ENCODE results near the gene TOMM34.

TOMM34 gene, protein sequence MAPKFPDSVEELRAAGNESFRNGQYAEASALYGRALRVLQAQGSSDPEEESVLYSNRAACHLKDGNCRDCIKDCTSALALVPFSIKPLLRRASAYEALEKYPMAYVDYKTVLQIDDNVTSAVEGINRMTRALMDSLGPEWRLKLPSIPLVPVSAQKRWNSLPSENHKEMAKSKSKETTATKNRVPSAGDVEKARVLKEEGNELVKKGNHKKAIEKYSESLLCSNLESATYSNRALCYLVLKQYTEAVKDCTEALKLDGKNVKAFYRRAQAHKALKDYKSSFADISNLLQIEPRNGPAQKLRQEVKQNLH

DNA sequence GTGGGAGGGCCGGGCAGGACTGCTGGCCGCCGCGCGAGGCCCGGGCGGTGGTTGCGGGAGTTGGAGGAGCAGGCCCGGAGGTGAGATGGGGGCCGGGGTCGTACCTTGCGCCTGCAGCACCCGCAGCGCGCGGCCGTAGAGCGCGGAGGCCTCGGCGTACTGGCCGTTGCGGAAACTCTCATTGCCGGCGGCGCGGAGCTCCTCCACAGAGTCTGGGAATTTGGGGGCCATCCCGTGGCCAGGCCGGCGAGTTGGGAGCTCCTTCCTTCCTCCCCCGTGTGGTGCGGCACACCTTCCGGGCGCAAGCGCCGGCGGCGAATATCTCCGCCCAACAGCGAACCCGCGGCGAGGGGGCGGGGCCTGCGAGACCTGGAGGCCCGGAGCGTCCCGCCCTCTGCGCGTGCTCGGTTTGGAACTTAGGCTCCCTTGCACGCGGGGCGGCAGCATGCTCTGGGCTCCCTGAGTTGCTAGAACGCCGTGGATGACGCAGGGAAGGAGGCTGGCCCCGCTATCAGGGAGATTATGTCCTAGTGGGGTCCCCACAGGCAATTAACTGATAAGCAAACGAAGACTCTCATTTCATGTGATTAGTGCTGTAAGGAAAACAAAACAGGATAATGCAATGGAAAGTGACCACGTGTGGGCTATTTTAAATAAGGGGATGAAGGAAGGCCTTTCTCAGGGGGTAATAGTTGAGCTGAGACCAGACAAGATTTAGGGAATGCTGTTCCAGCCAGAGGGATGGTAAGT, at the start of gene TOMM34:
TOMM34 (minus strand) TSS at position 295 of the 750 bp plus-strand sequence; CDS start at position 231, 64 bp downstream.
- peak; percentile 97 for DNase-seq (ENCODE audit: low read depth)
- H3K4me3 ChIP-seq (ENCODE audit: low read depth, low read length) = peak within 1 kb of the TSS; percentile 80
- TF ChIP-seq POLR2A (IDR thresholded peaks at IDR 0.05; ENCODE audit: extremely low read depth, insufficient read length) (peak; percentile 88), MYC (IDR thresholded peaks at IDR 0.05; ENCODE audit: low read depth, low read length) (peak; percentile 98)
- TF ChIP-seq, protein P1, sequence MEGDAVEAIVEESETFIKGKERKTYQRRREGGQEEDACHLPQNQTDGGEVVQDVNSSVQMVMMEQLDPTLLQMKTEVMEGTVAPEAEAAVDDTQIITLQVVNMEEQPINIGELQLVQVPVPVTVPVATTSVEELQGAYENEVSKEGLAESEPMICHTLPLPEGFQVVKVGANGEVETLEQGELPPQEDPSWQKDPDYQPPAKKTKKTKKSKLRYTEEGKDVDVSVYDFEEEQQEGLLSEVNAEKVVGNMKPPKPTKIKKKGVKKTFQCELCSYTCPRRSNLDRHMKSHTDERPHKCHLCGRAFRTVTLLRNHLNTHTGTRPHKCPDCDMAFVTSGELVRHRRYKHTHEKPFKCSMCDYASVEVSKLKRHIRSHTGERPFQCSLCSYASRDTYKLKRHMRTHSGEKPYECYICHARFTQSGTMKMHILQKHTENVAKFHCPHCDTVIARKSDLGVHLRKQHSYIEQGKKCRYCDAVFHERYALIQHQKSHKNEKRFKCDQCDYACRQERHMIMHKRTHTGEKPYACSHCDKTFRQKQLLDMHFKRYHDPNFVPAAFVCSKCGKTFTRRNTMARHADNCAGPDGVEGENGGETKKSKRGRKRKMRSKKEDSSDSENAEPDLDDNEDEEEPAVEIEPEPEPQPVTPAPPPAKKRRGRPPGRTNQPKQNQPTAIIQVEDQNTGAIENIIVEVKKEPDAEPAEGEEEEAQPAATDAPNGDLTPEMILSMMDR (IDR thresholded peaks at IDR 0.05; ENCODE audit: low read depth, low read length) = no peak
- TF ChIP-seq, protein P2, sequence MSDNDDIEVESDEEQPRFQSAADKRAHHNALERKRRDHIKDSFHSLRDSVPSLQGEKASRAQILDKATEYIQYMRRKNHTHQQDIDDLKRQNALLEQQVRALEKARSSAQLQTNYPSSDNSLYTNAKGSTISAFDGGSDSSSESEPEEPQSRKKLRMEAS (IDR thresholded peaks at IDR 0.05; ENCODE audit: low read depth, low read length) = peak; percentile 95

DNA sequence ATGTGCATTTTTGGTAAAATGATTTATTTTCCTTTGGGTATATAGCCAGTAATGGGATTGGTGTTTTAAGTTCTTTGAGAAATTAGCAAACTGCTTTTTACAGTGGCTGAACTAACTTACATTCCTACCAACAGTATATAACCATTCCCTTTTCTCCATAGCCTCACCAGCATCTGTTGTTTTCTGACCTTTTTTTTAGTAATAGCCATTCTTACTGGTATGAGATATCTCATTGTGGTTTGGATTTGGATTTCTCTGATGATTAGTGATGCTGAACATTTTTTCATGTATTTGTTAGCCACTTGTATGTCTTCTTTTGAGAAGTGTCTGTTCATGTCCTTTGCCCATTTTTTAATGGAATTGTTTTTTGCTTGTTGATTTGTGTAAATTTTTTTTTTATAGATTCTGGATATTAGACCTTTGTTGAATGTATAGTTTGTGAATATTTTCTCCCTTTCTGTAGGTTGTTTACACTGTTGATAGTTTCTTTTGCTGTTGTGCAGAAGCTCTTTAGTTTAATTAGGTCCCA, 48.4 kb upstream of the TOMM34 start:
- TF ChIP-seq POLR2A (IDR thresholded peaks at IDR 0.05; ENCODE audit: extremely low read depth, insufficient read length) (no peak), MYC (IDR thresholded peaks at IDR 0.05; ENCODE audit: low read depth, low read length) (no peak)
- TF ChIP-seq, protein P2 (IDR thresholded peaks at IDR 0.05; ENCODE audit: low read depth, low read length) = no peak
- TF ChIP-seq, protein P1 (IDR thresholded peaks at IDR 0.05; ENCODE audit: low read depth, low read length) = no peak
- no peak for DNase-seq (ENCODE audit: low read depth)
- H3K4me3 ChIP-seq (ENCODE audit: low read depth, low read length) = no peak overlapping the region

DNA sequence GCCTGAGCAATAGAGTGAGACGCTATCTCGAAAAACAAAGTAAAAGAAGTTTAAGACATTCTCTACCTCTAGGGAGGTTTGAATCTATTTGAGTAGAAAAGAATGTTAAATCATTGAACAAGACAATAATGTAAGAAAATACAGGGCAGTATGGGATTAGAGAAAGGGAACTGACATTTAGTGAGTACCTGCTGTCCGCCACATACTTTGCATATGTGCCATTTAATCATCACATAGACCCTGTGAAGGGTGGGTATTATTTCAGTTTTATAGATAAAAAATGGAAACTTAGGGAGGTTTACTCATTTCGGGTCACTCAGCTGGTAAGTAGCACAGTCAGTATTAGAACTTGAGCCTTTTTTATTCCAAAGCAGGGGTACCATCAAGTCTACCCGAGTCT, 37.5 kb upstream of the TOMM34 start:
- no peak for DNase-seq (ENCODE audit: low read depth)
- TF ChIP-seq, protein P1 (IDR thresholded peaks at IDR 0.05; ENCODE audit: low read depth, low read length) = no peak
- TF ChIP-seq POLR2A (IDR thresholded peaks at IDR 0.05; ENCODE audit: extremely low read depth, insufficient read length) (no peak), MYC (IDR thresholded peaks at IDR 0.05; ENCODE audit: low read depth, low read length) (no peak)
- TF ChIP-seq, protein P2 (IDR thresholded peaks at IDR 0.05; ENCODE audit: low read depth, low read length) = no peak
- H3K4me3 ChIP-seq (ENCODE audit: low read depth, low read length) = no peak overlapping the region

DNA sequence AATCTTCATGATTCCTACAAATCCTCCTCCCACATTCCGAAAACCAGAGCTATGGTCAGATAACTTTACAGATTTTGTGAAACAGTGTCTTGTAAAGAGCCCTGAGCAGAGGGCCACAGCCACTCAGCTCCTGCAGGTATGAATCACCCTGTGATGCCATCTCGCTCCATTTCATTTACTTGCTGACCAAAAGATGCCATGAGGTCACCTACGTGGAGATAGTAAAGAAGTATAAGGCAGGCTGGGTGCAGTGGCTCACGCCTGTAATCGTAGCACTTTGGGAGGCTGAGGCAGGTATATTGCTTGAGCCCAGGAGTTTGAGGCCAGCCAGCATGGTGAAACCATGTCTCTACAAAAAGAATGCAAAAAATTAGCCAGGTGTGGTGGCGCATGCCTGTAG, 37.0 kb upstream of the TOMM34 start:
- TF ChIP-seq MYC (IDR thresholded peaks at IDR 0.05; ENCODE audit: low read depth, low read length) = no peak
- TF ChIP-seq, protein P1 (IDR thresholded peaks at IDR 0.05; ENCODE audit: low read depth, low read length) = no peak
- TF ChIP-seq, protein P2 (IDR thresholded peaks at IDR 0.05; ENCODE audit: low read depth, low read length) = no peak
- no peak for TF ChIP-seq POLR2A (IDR thresholded peaks at IDR 0.05; ENCODE audit: extremely low read depth, insufficient read length)
- no peak overlapping the region for H3K4me3 ChIP-seq (ENCODE audit: low read depth, low read length)
- DNase-seq (ENCODE audit: low read depth) = no peak

DNA sequence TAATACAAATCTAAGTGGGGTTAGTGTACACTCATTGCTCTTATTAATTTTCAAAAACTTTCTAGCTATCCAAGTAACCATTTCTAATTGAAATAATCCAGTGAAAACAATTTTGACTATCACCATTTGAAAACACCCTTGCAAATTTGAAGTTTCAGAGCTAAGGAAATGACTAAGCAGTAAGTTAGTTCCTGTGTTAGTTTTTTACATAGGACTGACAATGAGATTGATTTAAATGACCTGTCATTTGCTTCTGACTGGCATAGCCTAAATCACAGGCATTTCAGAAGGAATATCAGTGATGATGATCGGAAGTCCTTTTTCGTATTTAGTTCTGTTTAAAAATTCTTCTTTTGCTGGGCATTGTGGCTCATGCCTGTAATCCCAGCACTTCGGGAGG, 33.1 kb upstream of the TOMM34 start:
- no peak overlapping the region for H3K4me3 ChIP-seq (ENCODE audit: low read depth, low read length)
- peak; percentile 48 for DNase-seq (ENCODE audit: low read depth)
- no peak for TF ChIP-seq POLR2A (IDR thresholded peaks at IDR 0.05; ENCODE audit: extremely low read depth, insufficient read length)

DNA sequence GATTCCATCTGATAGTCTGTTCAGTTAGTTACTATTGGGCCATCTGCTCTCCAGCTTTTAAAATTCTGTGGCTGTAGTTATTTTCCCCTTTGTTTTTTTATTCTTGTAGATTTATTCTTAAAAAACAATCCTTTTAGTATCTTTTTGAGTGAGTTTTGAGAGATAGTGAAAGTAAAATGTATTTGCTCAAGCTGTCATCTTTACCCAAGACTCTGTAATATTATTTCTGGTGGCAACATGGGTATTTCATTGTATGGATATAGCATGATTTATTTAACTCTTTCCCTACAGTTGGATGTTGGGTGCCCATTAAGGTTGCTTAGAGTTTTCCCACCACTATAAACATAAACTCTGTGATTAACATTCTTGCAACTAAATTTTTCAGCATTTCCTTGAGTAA, 30.8 kb upstream of the TOMM34 start:
- TF ChIP-seq MYC (IDR thresholded peaks at IDR 0.05; ENCODE audit: low read depth, low read length) (no peak), POLR2A (IDR thresholded peaks at IDR 0.05; ENCODE audit: extremely low read depth, insufficient read length) (no peak)
- TF ChIP-seq, protein P2 (IDR thresholded peaks at IDR 0.05; ENCODE audit: low read depth, low read length) = no peak
- TF ChIP-seq, protein P1 (IDR thresholded peaks at IDR 0.05; ENCODE audit: low read depth, low read length) = no peak
- DNase-seq (ENCODE audit: low read depth) = no peak
- H3K4me3 ChIP-seq (ENCODE audit: low read depth, low read length) = no peak overlapping the region
